H9 (cell line): Measurements from ENCODE around the gene CBX3. TPM values are rescaled to one million over a fixed set of nuclear protein-coding genes. Genes with fewer than 3 reads are reported as not detected.
"Not testable (repeated sequence)": the region's sequence is repeated elsewhere in the genome, so short reads cannot be mapped to it uniquely, and the experiment has no call there.

ENCODE experiments used
- DNase-seq: peaks from one replicate; pipeline ENCODE4 v3.0.0-alpha.2; 2017
- H2AFZ ChIP-seq: one replicate; pipeline ENCODE4 v1.6.1; 2013; ENCODE audit warnings: mild to moderate bottlenecking, low read length, control low read depth, moderate library complexity
- H2AK5ac ChIP-seq: 2 replicates; pipeline ENCODE4 v1.6.1; 2013; ENCODE audit warnings: low read length, control low read depth, mixed read lengths; ENCODE audit not compliant: insufficient read length
- H2BK120ac ChIP-seq: one replicate; pipeline ENCODE4 v1.6.1; 2013; ENCODE audit warnings: low read depth, mild to moderate bottlenecking, low read length, control low read depth, inconsistent platforms; ENCODE audit not compliant: poor library complexity, severe bottlenecking
- H2BK12ac ChIP-seq: 2 replicates; pipeline ENCODE4 v1.6.1; 2013; ENCODE audit warnings: low read length, control low read depth, mixed read lengths, low read depth; ENCODE audit not compliant: insufficient read length
- H2BK15ac ChIP-seq: 2 replicates; pipeline ENCODE4 v1.6.1; 2013; ENCODE audit warnings: low read depth, low read length, control low read depth
- H2BK20ac ChIP-seq: one replicate; pipeline ENCODE4 v1.6.1; 2013; ENCODE audit warnings: low read depth, mild to moderate bottlenecking, low read length, control low read depth, inconsistent platforms; ENCODE audit not compliant: poor library complexity, severe bottlenecking
- H2BK5ac ChIP-seq: 2 replicates; pipeline ENCODE4 v1.6.1; 2013; ENCODE audit warnings: low read length, control low read depth, mixed read lengths; ENCODE audit not compliant: insufficient read length
- H3K14ac ChIP-seq: 2 replicates; pipeline ENCODE4 v1.6.1; 2013; ENCODE audit warnings: low read length, control low read depth; ENCODE audit not compliant: insufficient read depth
- H3K18ac ChIP-seq: 2 replicates; pipeline ENCODE4 v1.6.1; 2013; ENCODE audit warnings: low read depth, mild to moderate bottlenecking, mixed read lengths, low read length, control low read depth; ENCODE audit not compliant: insufficient read length
- H3K23ac ChIP-seq: 2 replicates; pipeline ENCODE4 v1.6.1; 2013; ENCODE audit warnings: low read length, control low read depth, mixed read lengths, low read depth; ENCODE audit not compliant: insufficient read length
- H3K23me2 ChIP-seq: 2 replicates; pipeline ENCODE4 v1.6.1; 2013; ENCODE audit warnings: low read depth, mild to moderate bottlenecking, mixed read lengths, low read length, control low read depth; ENCODE audit not compliant: insufficient read length, poor library complexity, severe bottlenecking
- H3K27ac ChIP-seq: 2 replicates; pipeline ENCODE4 v1.5.1; 2013; ENCODE audit warnings: low read length, control low read depth, mixed read lengths, low read depth; ENCODE audit not compliant: insufficient read length
- H3K27me3 ChIP-seq: 2 replicates; pipeline ENCODE4 v1.6.1; 2013; ENCODE audit warnings: low read length, control low read depth, inconsistent platforms; ENCODE audit not compliant: insufficient read depth
- H3K4ac ChIP-seq: 2 replicates; pipeline ENCODE4 v1.6.1; 2013; ENCODE audit warnings: low read depth, mild to moderate bottlenecking, control low read depth, inconsistent platforms, low read length, moderate library complexity
- H3K4me1 ChIP-seq: 2 replicates; pipeline ENCODE4 v1.6.1; 2013; ENCODE audit warnings: low read length, control low read depth, inconsistent platforms; ENCODE audit not compliant: insufficient read depth
- H3K4me2 ChIP-seq: 2 replicates; pipeline ENCODE4 v1.6.1; 2013; ENCODE audit warnings: low read length, control low read depth, mixed read lengths; ENCODE audit not compliant: insufficient read length, insufficient read depth
- H3K56ac ChIP-seq: 2 replicates; pipeline ENCODE4 v1.6.1; 2013; ENCODE audit warnings: low read depth, mild to moderate bottlenecking, mixed read lengths, low read length, control low read depth; ENCODE audit not compliant: insufficient read length
- H3K79me1 ChIP-seq: 2 replicates; pipeline ENCODE4 v1.6.1; 2013; ENCODE audit warnings: low read depth, mild to moderate bottlenecking, moderate library complexity, low read length, control low read depth, inconsistent platforms; ENCODE audit not compliant: insufficient read depth, poor library complexity, severe bottlenecking
- H3K79me2 ChIP-seq: 2 replicates; pipeline ENCODE4 v1.6.1; 2013; ENCODE audit warnings: low read length, control low read depth, inconsistent platforms; ENCODE audit not compliant: insufficient read depth
- H3K9ac ChIP-seq: 2 replicates; pipeline ENCODE4 v1.6.1; 2013; ENCODE audit warnings: low read length, control low read depth, mixed read lengths; ENCODE audit not compliant: insufficient read length; ENCODE audit errors: extremely low read depth
- H3K9me3 ChIP-seq: one replicate; pipeline ENCODE4 v1.6.1; 2013; ENCODE audit warnings: low read depth, low read length, inconsistent platforms; ENCODE audit not compliant: control insufficient read depth
- H3T11ph ChIP-seq: one replicate; pipeline ENCODE4 v1.6.1; 2013; ENCODE audit warnings: mild to moderate bottlenecking, low read length, control low read depth, inconsistent platforms
- H4K20me1 ChIP-seq: one replicate; pipeline ENCODE4 v1.6.1; 2013; ENCODE audit not compliant: control insufficient read depth, insufficient read length, insufficient read depth
- H4K5ac ChIP-seq: 2 replicates; pipeline ENCODE4 v1.6.1; 2013; ENCODE audit warnings: low read depth, mild to moderate bottlenecking, mixed read lengths, low read length, control low read depth; ENCODE audit not compliant: insufficient read length
- H4K8ac ChIP-seq: replicated peaks from 2 replicates; pipeline ENCODE4 v1.6.1; 2013; ENCODE audit warnings: low read length, control low read depth, mixed read lengths, low read depth; ENCODE audit not compliant: insufficient read length
- H4K91ac ChIP-seq: 2 replicates; pipeline ENCODE4 v1.6.1; 2013; ENCODE audit warnings: low read depth, mild to moderate bottlenecking, moderate library complexity, mixed read lengths, low read length, control low read depth; ENCODE audit not compliant: insufficient read length
- H3K27ac Mint-ChIP-seq, 3 experiments: 2 replicates in 2 of 3; 3 replicates in 1 of 3; pipeline ENCODE4 v1.8.0; 2020 to 2021; ENCODE audit warnings: mixed read lengths in 3 of 3, mild to moderate bottlenecking in 1 of 3, moderate library complexity in 1 of 3
- H3K27me3 Mint-ChIP-seq: 2 replicates; pipeline ENCODE4 v1.8.0; 2021; ENCODE audit warnings: low read depth, mild to moderate bottlenecking, moderate library complexity, mixed read lengths
- H3K36me3 Mint-ChIP-seq, 3 experiments: 2 replicates in 2 of 3; 3 replicates in 1 of 3; pipeline ENCODE4 v1.8.0; 2020 to 2021; ENCODE audit warnings: low read depth in 3 of 3, mixed read lengths in 3 of 3; ENCODE audit not compliant: insufficient read depth in 1 of 3
- H3K4me1 Mint-ChIP-seq, 2 experiments: 2 replicates each; pipeline ENCODE4 v1.8.0; 2020; ENCODE audit warnings: mixed read lengths in 2 of 2
- H3K4me3 Mint-ChIP-seq, 2 experiments: 2 replicates in 1 of 2; 3 replicates in 1 of 2; pipeline ENCODE4 v1.8.0; 2020 to 2021; ENCODE audit warnings: mild to moderate bottlenecking in 2 of 2, mixed read lengths in 2 of 2, moderate library complexity in 1 of 2
- H3K9me3 Mint-ChIP-seq, 2 experiments: 2 replicates in 1 of 2; 3 replicates in 1 of 2; pipeline ENCODE4 v1.8.0; 2020; ENCODE audit warnings: mild to moderate bottlenecking in 2 of 2, mixed read lengths in 2 of 2, moderate library complexity in 1 of 2
- WGBS: extraction: QIAGEN DNeasy Blood & Tissue Kit; methylation state at CpG from one replicate; pipeline ENCODE4 v1.1.7; 2013; ENCODE audit warnings: missing lambda C conversion rate, low lambda C conversion rate, mixed read lengths; ENCODE audit not compliant: insufficient read length; ENCODE audit errors: extremely low coverage; 5-methylcytosine and 5-hydroxymethylcytosine counted together
- total RNA-seq: library from RNA; stranded (reverse); gene quantifications from 2 replicates; pipeline ENCODE4 v1.2.1, GENCODE V29; 2021

Gene CBX3
- total RNA-seq, 1 experiment from 2014 or later = 288 TPM

DNA sequence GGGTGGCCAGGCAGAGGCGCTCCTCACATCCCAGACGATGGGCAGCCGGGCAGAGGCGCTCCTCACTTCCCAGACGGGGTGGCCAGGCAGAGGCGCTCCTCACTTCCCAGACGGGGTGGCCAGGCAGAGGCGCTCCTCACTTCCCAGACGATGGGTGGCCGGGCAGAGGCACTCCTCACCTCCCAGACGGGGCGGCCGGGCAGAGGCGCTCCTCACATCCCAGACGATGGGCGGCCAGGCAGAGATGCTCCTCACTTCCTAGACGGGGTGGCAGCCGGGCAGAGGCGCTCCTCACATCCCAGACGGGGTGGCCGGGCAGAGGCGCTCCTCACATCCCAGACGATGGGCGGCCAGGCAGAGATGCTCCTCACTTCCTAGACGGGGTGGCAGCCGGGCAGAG is 24.8 kb upstream of the CBX3 start:
- H3K27me3 Mint-ChIP-seq, H3K14ac ChIP-seq, H3K4me2 ChIP-seq, H3K27ac Mint-ChIP-seq, H3K23ac ChIP-seq, H4K8ac ChIP-seq, H3K27ac ChIP-seq, H3K18ac ChIP-seq, H3K79me1 ChIP-seq, H2BK20ac ChIP-seq, H2BK15ac ChIP-seq, H3K4ac ChIP-seq, H3K4me1 ChIP-seq, H4K20me1 ChIP-seq, H3K9me3 ChIP-seq, H3K9ac ChIP-seq, H3K27me3 ChIP-seq, DNase-seq, H2AK5ac ChIP-seq, H3K23me2 ChIP-seq, H4K91ac ChIP-seq, H2BK5ac ChIP-seq, H3K4me3 Mint-ChIP-seq, H3K4me1 Mint-ChIP-seq, H3K56ac ChIP-seq, H3T11ph ChIP-seq, H4K5ac ChIP-seq, H2BK120ac ChIP-seq, H2AFZ ChIP-seq, H2BK12ac ChIP-seq: not testable (repeated sequence)
- Mint-ChIP-seq H3K36me3 (peaks cover 45 to 75% (median 48%) of the 10 kb centered on the region in 3 experiments), H3K9me3 (peaks cover 10 to 40% of the 10 kb centered on the region in 2 experiments)
- no CpG with 5 or more reads among the region's 26 CpGs for WGBS
- peaks cover 12% of the 10 kb centered on the region; the same call in 1 of the 2 replicates for H3K79me2 ChIP-seq

DNA sequence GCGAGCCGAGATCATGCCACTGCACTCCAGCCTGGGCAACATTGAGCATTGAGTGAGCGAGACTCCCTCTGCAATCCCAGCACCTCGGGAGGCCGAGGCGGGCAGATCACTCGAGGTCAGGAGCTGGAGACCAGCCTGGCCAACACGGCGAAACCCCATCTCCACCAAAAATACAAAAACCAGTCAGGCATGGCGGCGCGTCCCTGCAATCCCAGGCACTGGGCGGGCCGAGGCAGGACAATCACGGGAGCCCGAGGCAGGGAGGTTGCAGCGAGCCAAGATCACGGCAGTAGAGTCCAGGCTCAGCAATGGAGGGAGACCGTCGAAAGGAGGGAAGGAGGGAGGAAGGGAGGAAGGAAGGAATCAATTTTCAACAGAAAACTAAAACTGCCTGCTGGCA is 24.3 kb upstream of the CBX3 start:
- Mint-ChIP-seq H3K27ac (0 out of 7 replicates have a peak overlapping the region, but pooled peaks of 1 of the 3 experiments have one; percentile 37), H3K9me3 (peaks cover 10 to 38% of the 10 kb centered on the region in 2 experiments), H3K4me3 (peak overlapping the region in 1 of 2 experiments; percentile 16; a peak in 1 of 5 replicates), H3K36me3 (peaks cover 42 to 71% (median 46%) of the 10 kb centered on the region in 3 experiments)
- not testable (repeated sequence) for H3K18ac ChIP-seq, H2AK5ac ChIP-seq, H3K27ac ChIP-seq, H3K23ac ChIP-seq, H4K20me1 ChIP-seq, H2BK15ac ChIP-seq, H2BK120ac ChIP-seq, H3K27me3 Mint-ChIP-seq, H2BK20ac ChIP-seq, H3K4me1 Mint-ChIP-seq, H2BK12ac ChIP-seq, H3K27me3 ChIP-seq, H4K8ac ChIP-seq, H3K4me1 ChIP-seq, DNase-seq, H3K14ac ChIP-seq, H3T11ph ChIP-seq, H2AFZ ChIP-seq, H3K9me3 ChIP-seq, H3K4ac ChIP-seq, H3K4me2 ChIP-seq, H3K9ac ChIP-seq, H4K91ac ChIP-seq, H3K23me2 ChIP-seq, H4K5ac ChIP-seq, H3K56ac ChIP-seq, H2BK5ac ChIP-seq, H3K79me1 ChIP-seq
- WGBS = no CpG with 5 or more reads among the region's 20 CpGs
- H3K79me2 ChIP-seq = peaks cover 11% of the 10 kb centered on the region; the same call in 1 of the 2 replicates
